Gastrocnemius medialis (tissue), 4 donors: Measurements from ENCODE around the gene BMPR2.

Experiments used
- CTCF ChIP-seq, 5 experiments: fragments of 450-650 bp in 3 of 5; fragments of 200-600 bp in 2 of 5; sonication (generic) in 2 of 5; IDR thresholded peaks in 4 of 5; conservative IDR thresholded peaks in 1 of 5; 1 replicate in 4 of 5; 2 replicates in 1 of 5; pipeline ENCODE4 v1.5.1; 2016 to 2019; ENCODE audit warnings: antibody characterized with exemption in 5 of 5, mild to moderate bottlenecking in 3 of 5, moderate library complexity in 3 of 5
- POLR2A ChIP-seq, 2 donors: fragments of 450-650 bp; IDR thresholded peaks; one replicate each; pipeline ENCODE4 v1.6.1; 2017; ENCODE audit warnings: antibody characterized with exemption in 2 of 2, mild to moderate bottlenecking in 2 of 2, moderate library complexity in 2 of 2

- no peak for TF ChIP-seq CTCF (IDR thresholded peaks at IDR 0.05 in 4 of 5, conservative IDR thresholded peaks at IDR 0.05 in 1 of 5)
- TF ChIP-seq POLR2A (IDR thresholded peaks at IDR 0.05), result no peak
Observed at GRCh38 chr2:202519453-202519852, 143.3 kb downstream of the BMPR2 start.
